Smooth muscle cell (in vitro differentiated cells): ENCODE data around the gene STAT2. TPM values are rescaled to one million over a fixed set of nuclear protein-coding genes. Genes with fewer than 3 reads are reported as not detected.

Source experiments
- DNase-seq: peaks from one replicate; lab custom pipeline; 2025; ENCODE audit not compliant: unreplicated experiment; lab: John Stamatoyannopoulos, UW
- H2AFZ ChIP-seq: fragments of 200-600 bp; sonication (generic); 2 replicates; pipeline ENCODE4 v1.6.0; 2016; ENCODE audit warnings: antibody characterized with exemption, low read depth, mild to moderate bottlenecking
- H3F3A ChIP-seq: fragments of 200-600 bp; sonication (generic); 2 replicates; pipeline ENCODE4 v1.6.0; 2017; ENCODE audit warnings: antibody characterized with exemption, low read depth
- H3K27ac ChIP-seq: fragments of 200-600 bp; sonication (generic); 2 replicates; pipeline ENCODE4 v1.5.1; 2016; ENCODE audit warnings: low read depth, mild to moderate bottlenecking
- H3K27me3 ChIP-seq: fragments of 200-600 bp; sonication (generic); 2 replicates; pipeline ENCODE4 v1.6.1; 2016; ENCODE audit warnings: low read depth, mild to moderate bottlenecking
- H3K36me3 ChIP-seq: fragments of 200-600 bp; sonication (generic); 2 replicates; pipeline ENCODE4 v1.5.1; 2016; ENCODE audit warnings: low read depth
- H3K4me1 ChIP-seq: fragments of 200-600 bp; sonication (generic); 2 replicates; pipeline ENCODE4 v1.5.1; 2016; ENCODE audit warnings: low read depth
- H3K4me2 ChIP-seq: fragments of 200-600 bp; sonication (generic); 2 replicates; pipeline ENCODE4 v1.6.0; 2016; ENCODE audit warnings: mild to moderate bottlenecking
- H3K4me3 ChIP-seq: fragments of 200-600 bp; sonication (generic); 2 replicates; pipeline ENCODE4 v1.5.1; 2016; ENCODE audit warnings: mild to moderate bottlenecking
- H3K79me2 ChIP-seq: fragments of 200-600 bp; sonication (generic); 2 replicates; pipeline ENCODE4 v1.6.0; 2016; ENCODE audit warnings: low read depth, mild to moderate bottlenecking
- H3K9ac ChIP-seq: fragments of 200-600 bp; sonication (generic); 2 replicates; pipeline ENCODE4 v1.6.0; 2016; ENCODE audit warnings: low read depth
- H3K9me3 ChIP-seq: fragments of 200-600 bp; sonication (generic); replicated peaks from 2 replicates; pipeline ENCODE4 v1.5.1; 2016; ENCODE audit warnings: low read depth
- H4K20me1 ChIP-seq: fragments of 200-600 bp; sonication (generic); 2 replicates; pipeline ENCODE4 v1.6.0; 2016; ENCODE audit warnings: low read depth
- CTCF ChIP-seq: fragments of 200-600 bp; sonication (generic); IDR thresholded peaks from 2 replicates; pipeline ENCODE4 v1.5.1; 2017; ENCODE audit warnings: borderline replicate concordance, mild to moderate bottlenecking, antibody characterized with exemption; ENCODE audit not compliant: insufficient read depth, poor library complexity, severe bottlenecking
- WGBS: methylation state at CpG from one replicate; pipeline ENCODE4 v1.1.7; 2016; ENCODE audit warnings: low lambda C conversion rate; 5-methylcytosine and 5-hydroxymethylcytosine counted together
- polyA plus RNA-seq: library from polyadenylated mRNA; unstranded; fragments of >200 nt; fragmentation: Nextera tagmentation; extraction: Ambion mirVana; gene quantifications from 2 replicates; pipeline ENCODE4 v1.2.1, GENCODE V29; 2016
- total RNA-seq: library from RNA; depleted of rRNA; stranded (reverse); fragments of >200 nt; gene quantifications from 2 replicates; pipeline ENCODE4 v1.2.3, GENCODE V29; 2014

The STAT2 gene
- total and polyA plus RNA-seq, 2 experiments from 2014 or later = 108 to 141 TPM

- no peaks in the 10 kb centered on the region for H3K27me3 ChIP-seq
- no peaks in the 10 kb centered on the region for H3K9me3 ChIP-seq
- peaks cover 12% of the 10 kb centered on the region for H3K36me3 ChIP-seq
- TF ChIP-seq CTCF = no peak
- H3K27ac ChIP-seq = peak overlapping the region; percentile 39
- WGBS = 80% methylated on average over 8 of the region's 8 CpGs
- no peak overlapping the region for H3K9ac ChIP-seq
- no peak for DNase-seq
- no peaks in the 10 kb centered on the region for H4K20me1 ChIP-seq
- peaks cover 6% of the 10 kb centered on the region for H3K4me1 ChIP-seq
- H3K4me3 ChIP-seq = no peak overlapping the region
- H3F3A ChIP-seq = peaks cover 31% of the 10 kb centered on the region
- no peak overlapping the region for H2AFZ ChIP-seq
- no peaks in the 10 kb centered on the region for H3K79me2 ChIP-seq
- no peak overlapping the region for H3K4me2 ChIP-seq
Observed at GRCh38 chr12:56304872-56305590, 54.9 kb downstream of the STAT2 start.

GRCh38 chr12:56304276-56304675, 55.6 kb downstream of the STAT2 start:
- H3K4me3 ChIP-seq = no peak overlapping the region
- TF ChIP-seq CTCF = no peak
- peaks cover 2% of the 10 kb centered on the region for H4K20me1 ChIP-seq
- DNase-seq = no peak
- no peaks in the 10 kb centered on the region for H3K27me3 ChIP-seq
- peaks cover 8% of the 10 kb centered on the region for H3K4me1 ChIP-seq
- H3K27ac ChIP-seq = no peak overlapping the region
- H3K79me2 ChIP-seq = peaks cover 6% of the 10 kb centered on the region
- no peaks in the 10 kb centered on the region for H3K9me3 ChIP-seq
- H3K9ac ChIP-seq = no peak overlapping the region
- 98% methylated on average over 3 of the region's 3 CpGs for WGBS
- no peak overlapping the region for H2AFZ ChIP-seq
- no peak overlapping the region for H3K4me2 ChIP-seq
- peaks cover 7% of the 10 kb centered on the region for H3K36me3 ChIP-seq
- peaks cover 31% of the 10 kb centered on the region for H3F3A ChIP-seq

- H3K9me3 ChIP-seq = no peaks in the 10 kb centered on the region
- H3F3A ChIP-seq = peaks cover 23% of the 10 kb centered on the region
- TF ChIP-seq CTCF = no peak
- peaks cover 30% of the 10 kb centered on the region for H4K20me1 ChIP-seq
- WGBS = 37% methylated on average over 20 of the region's 21 CpGs
- no peak for DNase-seq
- H3K79me2 ChIP-seq = peaks cover 40% of the 10 kb centered on the region
- peak overlapping the region; percentile 96 for H3K4me3 ChIP-seq
- peak overlapping the region; percentile 91 for H3K27ac ChIP-seq
- H3K4me1 ChIP-seq = peaks cover 16% of the 10 kb centered on the region
- peak overlapping the region; percentile 83 for H2AFZ ChIP-seq
- peak overlapping the region; percentile 84 for H3K4me2 ChIP-seq
- no peaks in the 10 kb centered on the region for H3K27me3 ChIP-seq
- H3K36me3 ChIP-seq = no peaks in the 10 kb centered on the region
- peak overlapping the region; percentile 69 for H3K9ac ChIP-seq
Observed at GRCh38 chr12:56300644-56301464, 59.1 kb downstream of the STAT2 start.
